GM19035 (cell line): ENCODE measurements around the gene SIM1.

Experiments used
- ATAC-seq: cut with Tn5 transposase; IDR thresholded peaks from one replicate; pipeline ENCODE4 v1.9.1; 2021; ENCODE audit not compliant: unreplicated experiment

SIM1 gene, protein sequence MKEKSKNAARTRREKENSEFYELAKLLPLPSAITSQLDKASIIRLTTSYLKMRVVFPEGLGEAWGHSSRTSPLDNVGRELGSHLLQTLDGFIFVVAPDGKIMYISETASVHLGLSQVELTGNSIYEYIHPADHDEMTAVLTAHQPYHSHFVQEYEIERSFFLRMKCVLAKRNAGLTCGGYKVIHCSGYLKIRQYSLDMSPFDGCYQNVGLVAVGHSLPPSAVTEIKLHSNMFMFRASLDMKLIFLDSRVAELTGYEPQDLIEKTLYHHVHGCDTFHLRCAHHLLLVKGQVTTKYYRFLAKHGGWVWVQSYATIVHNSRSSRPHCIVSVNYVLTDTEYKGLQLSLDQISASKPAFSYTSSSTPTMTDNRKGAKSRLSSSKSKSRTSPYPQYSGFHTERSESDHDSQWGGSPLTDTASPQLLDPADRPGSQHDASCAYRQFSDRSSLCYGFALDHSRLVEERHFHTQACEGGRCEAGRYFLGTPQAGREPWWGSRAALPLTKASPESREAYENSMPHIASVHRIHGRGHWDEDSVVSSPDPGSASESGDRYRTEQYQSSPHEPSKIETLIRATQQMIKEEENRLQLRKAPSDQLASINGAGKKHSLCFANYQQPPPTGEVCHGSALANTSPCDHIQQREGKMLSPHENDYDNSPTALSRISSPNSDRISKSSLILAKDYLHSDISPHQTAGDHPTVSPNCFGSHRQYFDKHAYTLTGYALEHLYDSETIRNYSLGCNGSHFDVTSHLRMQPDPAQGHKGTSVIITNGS

DNA sequence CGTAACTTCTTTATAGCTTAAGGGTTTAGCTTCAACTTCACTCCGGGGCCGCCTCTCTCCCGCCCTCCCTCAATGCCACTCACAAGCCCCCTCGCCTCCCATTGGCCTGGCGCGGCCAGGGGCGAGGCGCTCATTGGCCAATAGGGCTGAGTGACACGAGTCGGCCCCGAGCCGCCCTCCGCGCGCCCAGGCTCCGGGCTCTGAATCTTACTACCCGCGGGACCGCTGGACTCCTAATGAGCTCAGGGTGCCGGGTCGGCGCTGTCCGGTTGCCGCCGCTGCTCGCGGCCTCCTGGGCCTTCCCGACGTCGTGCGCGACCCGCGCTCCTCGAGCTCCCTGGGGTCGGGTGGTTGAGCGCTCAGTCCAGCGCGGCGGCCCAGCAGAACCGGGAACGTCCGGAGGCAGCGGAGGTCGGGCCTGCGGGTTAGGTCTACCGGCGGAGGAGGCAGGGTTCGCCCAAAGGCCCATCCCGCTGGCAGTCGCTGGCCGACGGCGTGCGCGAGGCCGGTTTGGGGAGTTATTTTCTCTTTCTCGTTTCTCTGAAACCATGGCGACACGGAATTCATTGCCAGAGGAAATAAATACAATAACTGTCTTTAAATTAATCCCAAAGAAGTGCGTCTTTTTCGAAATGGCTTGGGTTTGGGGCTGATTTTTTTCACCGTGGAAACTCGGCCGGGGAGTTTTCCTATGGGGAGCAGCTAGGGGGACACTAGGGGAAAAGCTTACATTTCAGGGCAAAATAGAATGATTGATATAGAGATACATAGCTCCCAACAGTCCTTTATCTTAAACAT is at the start of gene SIM1:
TSS of gene SIM1 (minus strand) at position 19 of the 798 bp plus-strand sequence. CDS start 1,453 bp downstream, outside the sequence.
- peak; percentile 93 for ATAC-seq

DNA sequence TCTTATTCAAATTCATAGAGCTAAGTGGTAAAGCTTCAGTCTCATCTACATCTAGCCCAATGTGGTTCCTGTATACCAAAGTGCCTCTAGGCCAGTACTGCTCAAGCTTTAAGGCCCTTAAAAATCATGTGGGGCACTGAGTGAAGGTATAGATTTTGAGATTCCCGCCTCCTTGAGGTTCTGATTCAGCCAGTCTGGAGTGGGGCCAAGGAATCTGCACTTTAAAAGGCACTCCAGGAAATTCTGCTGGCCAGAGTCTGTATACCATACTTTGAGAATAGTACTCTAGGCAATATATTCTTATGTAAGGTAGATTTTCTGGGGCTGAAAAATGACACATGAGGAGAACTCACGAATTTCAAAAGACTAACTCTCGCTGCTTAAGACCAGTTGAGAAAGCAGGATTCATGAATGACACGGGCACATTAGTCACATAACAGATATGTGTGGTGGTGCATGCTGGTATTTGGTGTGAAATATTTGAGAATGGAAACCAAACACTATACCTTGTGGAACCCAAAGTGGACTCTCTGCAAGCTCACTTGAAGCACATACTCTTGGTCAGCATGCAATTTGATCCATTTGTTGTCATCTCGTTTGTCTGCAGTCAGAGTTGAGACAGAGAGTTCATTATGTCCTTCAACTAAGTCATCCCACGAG is 47.6 kb upstream of the SIM1 start:
- ATAC-seq = no peak

DNA sequence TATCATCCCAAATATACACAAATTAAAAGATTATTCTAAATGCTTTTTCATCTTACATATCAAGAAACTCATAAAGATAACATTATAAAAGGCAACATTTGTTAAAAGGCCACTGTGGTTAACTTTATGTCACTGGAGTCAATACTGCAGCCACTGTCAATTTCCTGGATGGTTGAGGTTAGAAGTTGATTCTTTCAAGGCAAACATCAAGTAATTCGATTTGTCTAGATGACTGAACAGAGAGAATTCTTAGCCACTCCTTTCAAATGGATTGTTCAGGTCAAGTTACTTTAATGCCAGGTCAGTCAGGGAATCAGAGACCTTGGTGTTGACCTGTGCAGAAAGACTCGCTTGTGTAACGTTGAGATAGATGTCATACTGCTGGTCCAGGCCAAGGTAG is 44.4 kb upstream of the SIM1 start:
- no peak for ATAC-seq

DNA sequence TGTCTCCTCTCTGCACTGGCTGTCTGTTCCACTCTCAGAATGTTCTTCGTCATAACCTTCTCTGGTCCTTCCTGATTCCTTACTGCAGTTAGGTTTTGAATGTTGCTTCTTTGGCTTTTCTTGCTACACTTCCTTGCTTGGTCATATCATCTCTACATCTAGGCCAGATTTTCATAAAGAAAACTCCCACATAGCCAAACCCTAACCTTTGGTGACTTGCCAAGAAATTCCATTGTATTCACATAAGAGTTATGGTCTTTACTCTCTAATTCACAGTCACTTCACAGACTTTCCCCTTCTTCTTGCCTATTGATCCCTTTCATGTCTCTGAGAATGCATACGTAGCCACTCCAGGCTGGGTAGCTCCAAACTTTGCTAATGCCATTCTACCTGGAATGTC is 41.9 kb upstream of the SIM1 start:
- no peak for ATAC-seq

DNA sequence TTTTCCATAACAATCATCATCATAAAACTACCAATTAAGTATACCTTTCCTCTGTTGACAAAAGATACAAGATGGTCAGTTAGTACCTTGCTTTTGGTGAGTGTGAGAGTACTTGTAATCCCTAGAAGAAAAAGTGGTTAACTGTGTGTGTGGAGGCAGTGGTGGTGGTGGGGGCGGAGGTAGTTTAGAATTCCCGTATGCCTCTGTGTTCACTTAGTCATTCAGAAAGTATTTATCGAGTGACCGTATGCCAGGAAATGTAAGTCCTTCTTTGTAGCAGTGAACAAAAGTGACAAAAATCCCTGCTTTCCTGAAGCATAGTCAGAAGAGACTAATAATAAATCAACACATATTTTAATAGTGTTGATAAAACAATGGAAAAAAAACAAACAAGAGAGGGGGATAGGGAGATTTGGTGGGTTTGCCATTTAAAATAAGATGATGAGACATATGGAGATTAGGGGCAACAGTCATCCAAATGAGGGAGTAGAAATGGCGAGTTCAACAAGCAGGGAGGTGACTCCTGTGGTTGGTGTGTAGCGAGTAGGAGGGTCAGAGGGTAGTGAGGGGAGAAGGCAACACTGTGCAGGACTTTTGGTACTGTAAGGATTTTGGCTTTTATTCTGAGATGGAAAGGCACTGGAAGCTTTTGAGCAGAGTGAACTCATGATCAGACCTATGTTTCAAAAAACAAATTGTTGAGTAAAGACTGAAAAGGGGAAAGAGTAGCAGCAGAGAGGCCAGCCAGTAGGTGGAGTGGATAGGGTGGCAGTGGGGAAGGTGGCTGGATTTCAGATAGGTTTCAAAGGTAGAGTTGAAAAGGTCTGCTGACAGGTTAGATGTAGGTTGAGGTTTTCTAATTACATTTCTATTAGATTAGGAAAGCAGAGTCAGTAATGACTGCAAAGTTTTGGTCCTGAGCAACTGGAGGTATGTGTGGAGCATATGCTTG is 40.3 kb upstream of the SIM1 start:
- peak; percentile 54 for ATAC-seq

DNA sequence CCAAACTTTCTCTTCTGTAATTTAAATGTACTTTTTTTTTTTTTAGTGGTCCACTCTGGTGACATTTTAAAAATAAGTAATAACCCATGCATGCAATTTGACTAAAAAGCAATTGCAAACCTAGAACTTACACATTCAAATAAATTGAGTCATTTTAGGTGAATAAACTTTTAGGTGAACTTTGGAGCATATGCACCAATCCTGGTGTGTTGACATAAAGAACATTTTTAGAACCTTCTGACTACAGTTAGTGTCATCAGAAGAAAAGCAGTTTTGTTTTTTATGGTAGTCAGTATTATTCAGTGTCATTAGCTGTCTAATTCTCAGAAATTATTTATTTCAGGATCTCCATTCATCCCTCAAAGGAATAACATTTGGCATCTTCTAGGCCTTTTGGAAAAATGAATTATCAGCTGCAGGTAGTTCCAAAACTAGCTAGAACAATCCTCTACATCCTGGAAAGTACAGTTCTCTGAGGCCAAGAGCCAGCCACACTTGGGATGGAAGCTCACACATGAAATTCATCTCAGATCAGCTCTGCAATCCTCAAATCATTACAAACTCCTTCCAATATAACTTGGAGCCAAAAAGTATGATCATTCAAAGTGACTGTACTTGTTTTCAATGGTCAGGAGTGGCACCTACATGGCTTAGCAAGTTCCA is 38.5 kb upstream of the SIM1 start:
- ATAC-seq = no peak

DNA sequence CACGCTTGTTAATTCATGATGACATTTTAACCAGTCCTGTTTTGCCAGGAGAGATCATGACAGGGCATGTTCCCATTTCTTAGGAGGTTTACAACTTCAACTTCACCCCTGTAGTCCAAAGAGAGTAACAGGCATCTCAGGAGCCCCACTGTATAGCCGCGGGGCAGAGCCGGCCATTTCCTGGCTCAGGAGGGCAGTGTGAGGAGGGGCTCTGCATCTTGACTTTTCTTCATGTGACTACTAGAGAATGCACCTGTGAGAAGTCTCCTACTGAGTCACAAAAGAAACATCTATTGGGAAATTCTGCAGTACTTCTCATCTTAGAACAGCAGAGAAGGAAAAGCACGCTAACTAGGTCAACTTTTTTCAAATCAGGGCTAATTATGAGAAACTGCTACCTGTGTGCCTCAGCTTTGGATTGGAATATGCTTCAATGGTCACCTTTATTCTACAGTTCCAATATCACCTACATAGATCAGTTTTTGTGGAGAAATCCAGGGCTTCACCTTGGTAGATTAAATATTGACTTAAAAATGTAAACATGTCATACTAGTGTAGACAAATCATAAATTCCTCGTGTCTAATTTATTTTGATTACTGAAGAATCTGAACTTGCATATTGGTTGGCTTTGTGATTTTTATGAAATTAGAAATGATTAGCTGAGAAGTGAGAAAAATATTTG is 28.6 kb upstream of the SIM1 start:
- ATAC-seq = no peak

DNA sequence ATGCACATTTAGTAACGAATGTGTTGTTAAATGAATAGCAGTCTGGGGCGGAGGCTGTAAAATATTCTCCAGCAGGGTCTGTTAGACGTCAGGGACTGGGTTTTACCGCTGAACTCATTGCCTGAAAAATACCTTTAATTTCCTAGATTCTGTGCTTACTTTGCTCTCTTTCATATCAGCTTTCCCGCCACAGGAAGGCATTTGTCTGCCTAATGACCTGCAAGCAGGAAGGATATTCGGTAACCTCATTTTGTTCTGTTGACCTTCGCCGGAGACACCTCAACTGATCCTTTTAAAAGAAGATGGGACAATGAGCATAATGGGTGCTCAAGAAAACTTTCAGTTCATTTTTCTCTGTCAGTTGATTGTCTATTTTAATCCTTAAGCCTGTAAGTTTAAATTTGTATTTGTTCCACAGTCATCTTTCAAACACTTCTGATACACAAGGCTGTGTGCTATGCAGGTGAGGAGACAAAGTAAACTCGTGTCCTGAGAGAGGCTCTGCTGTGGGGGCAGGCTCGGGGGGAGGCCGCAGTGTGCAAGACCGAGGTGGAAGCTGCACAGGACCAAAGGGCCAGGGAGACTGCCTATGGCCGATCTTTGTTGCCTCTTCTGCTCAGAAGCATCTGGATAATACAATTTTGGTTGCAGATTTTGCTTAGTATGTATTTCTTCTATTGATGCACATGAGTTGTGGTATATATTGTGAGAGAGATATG is 27.4 kb upstream of the SIM1 start:
- ATAC-seq = no peak

DNA sequence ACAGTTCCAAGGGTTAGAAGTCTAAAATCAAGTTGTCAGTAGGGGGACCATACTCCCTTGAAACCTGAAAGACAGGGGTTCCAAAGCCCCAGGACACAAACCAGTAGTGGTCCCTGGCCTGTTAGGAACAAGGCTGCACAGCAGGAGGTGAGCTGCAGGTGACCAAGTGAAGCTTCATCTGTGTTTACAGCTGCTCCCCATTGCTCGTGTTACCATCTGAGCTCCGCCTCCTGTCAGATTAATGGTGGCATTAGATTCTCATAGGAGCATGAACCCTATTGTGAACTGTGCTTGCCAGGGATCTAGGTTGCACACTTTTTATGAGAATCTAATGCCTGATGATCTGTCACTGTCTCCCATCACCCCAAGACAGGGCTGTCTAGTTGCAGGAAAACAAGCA is 25.3 kb upstream of the SIM1 start:
- no peak for ATAC-seq

DNA sequence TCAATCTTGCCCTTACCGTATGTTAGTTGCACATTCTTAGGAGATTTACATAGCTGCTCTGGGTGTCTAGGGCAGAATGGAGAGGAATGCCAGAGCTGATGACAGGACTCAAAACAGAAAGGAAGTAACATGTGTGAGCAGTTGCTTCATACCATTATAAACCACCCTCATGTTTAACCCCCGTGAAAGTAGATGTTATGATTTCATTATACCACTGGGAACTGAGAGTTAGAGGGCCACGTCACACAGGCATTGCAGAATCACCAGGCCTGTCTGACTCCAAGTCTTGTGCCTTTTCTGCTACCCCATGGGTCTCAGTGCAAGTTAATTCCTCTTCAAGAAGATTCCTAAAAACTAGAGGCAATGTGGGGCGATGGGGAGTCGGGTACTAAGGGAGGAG is 23.5 kb upstream of the SIM1 start:
- no peak for ATAC-seq

DNA sequence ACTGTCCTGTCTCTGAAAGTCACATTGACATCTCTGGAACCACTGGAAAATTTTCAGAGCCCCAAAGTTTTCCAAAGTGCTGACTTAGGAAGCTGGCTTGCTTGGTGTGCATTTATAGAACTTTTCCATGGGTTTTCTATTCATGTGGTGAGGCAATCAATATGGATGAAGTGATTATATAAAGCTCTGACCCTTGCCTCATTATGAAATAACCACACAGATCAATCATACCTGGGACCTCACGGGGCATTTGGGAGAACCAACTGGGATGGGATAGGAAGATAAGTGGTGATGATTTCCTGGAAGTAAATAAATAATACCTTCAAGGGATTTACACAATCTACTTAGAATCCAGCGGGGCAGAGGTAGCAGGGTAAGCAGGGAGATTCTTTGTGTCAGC is 22.9 kb upstream of the SIM1 start:
- no peak for ATAC-seq

DNA sequence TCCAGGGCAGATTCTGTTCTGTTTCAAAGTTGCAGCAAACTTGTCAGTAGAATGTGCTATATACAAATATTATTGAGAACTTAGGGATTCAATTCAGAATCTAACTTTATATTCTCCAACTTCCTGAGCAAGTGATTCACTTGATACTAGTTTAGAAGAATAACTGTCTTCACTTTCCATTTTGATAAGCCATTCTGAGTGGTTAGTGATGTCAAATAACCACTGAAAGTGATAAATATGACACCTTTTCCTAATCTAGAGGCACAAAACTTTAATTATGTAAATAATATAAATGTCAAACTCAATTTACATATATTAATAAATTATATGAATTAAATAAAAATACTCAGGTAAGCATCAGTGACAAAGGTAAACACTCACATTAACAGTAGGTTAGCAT is 20.5 kb upstream of the SIM1 start:
- no peak for ATAC-seq

DNA sequence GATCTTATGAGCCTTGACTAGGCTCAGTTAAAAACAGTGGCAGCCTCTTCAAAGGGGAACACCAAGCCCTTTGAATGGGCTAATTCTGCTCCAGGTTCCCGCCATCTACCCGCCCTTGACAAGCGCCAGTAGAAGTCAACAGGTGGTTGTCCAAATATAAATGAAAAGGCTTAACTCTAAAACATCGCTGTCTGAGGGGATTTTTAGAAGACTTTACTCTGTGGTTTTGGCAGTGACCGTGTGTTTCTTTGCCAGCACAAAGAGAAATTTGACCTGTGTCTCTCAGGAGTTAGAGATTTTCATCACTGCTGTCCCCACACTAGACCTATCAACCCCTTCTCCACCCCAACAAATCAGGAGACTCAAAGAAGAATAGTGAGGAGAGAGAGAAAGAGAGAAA is 19.8 kb upstream of the SIM1 start:
- ATAC-seq = no peak

DNA sequence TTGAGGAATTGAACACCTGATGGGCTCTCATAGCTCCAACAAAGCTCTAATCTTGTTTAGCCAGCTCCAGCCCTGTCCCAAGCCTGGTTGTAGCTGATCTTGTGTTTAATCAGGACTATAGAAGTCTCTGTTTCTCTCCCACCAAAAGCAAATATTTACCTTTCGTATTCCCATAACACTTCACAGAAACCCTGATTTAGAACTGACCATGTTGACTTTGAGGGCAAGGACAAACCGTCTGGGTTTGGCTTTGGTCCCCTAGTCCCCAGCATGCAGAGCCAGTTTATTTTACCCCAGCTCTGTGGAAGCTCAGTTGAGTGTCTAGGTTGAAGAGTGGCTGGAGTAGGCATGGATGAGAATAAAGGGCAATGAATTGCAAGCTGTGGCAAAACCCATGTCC is 18.0 kb upstream of the SIM1 start:
- no peak for ATAC-seq

DNA sequence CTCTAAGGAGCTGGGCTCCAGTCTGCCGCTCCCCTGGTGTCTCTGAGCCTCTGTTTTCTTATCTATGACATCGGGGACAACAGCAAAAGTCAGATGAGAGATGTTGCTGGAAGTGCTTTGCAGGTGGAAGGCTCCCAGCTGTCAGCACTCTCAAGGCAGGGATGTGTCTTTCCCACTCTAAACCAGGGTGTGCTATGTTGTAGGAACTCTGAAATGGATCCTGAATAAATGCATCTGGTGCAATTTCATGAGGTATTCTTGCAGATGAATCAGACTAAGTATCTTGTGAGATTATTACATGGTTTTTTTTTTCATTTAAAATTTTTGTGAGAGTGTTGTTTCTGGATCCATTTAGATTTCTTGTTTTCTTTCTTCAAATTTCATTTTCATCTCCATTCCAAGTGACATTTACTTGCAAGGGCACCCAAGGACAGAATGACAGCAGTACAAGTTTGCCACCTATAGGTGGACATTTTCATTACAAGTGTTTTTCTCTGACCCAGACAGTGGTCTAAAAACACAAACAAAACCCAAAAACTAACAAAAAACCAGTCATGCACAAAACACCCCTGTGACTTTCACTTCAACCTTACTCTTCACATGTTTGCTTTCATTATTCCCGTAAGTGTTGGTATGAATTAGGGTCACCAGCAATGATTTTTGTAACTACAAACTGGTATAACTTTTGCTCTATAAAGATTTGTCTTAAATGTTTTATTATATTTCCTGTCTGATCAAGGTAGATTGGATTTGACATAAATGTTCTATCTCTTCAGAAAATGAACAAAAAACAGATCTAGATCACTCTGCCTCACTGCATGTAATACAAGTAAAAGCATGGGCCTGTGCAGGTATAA is 14.7 kb upstream of the SIM1 start:
- ATAC-seq = peak; percentile 51

DNA sequence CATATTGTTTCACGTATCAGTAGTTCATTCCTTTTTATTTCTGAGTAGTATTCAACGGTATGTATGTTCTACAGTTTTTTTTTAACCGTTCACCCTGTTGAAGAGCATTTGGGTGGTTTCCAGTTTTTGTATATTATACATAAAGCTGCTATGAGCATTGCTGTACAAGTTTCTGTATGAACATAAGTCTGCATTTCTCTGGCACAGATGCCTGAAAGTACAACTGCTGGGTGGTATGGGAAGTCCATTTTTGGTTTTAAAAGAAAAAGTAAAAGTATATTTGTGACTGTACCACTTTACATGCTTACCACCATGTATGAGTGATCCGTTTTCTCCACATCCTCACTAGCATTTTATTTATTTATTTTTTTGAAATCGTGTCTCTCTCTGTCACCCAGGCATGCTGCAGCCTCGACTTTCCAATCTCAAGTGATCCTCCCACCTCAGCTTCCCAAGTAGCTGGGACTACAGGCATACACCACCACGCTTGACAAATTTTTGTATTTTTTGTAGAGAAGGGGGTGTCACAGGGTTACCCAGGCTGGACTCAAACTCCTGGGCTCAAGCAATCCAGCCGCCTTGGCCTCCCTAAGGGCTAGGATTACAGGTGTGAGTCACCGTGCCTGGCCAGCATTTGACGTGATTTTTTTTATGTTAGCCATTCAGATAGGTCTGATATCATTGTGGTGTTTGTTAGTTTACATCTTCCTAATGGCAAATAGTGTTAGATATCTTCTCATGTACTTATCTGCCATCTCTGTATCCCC is 11.0 kb upstream of the SIM1 start:
- peak; percentile 72 for ATAC-seq

DNA sequence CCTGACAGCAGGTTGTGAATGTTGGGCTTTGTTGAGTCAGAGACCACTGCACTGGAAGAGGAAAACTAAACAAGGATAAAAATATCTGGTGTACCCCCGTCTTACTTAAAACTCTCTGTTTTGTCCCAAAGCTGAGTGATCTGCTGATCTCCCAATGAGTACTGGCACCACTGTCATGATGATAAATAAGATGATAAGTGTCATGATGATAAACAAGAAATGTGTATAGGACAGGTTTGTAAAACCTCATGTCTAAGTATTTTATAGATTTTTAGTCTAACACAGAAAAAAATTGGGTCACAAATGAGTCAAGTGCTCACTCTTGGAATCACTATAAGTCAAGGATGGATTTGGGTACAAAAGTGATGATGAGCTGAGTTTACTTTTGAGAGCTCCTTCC is 8.5 kb upstream of the SIM1 start:
- no peak for ATAC-seq
